ENCODE data around the gene PIM3. TPM values are rescaled to one million over a fixed set of nuclear protein-coding genes. Genes with fewer than 3 reads are reported as not detected.
A peak's percentile ranks its signal among the peaks of the same experiment; 100 is the strongest.

The PIM3 gene
- total RNA-seq, 2 experiments from 2014 or later: 224 to 230 TPM

- Histone ChIP-seq H3K36me3 (ENCODE audit: insufficient read depth, low read length) (peaks cover 16% of the 10 kb centered on the region), H3K27ac (ENCODE audit: low read depth in 1 of 2, low read length in 2 of 2) (no peak overlapping the region), H3K4me1 (ENCODE audit: insufficient read depth, low read length) (peaks cover 26% of the 10 kb centered on the region), H3K9me3 (ENCODE audit: control insufficient read depth in 1 of 2, insufficient read depth in 1 of 2, low read length in 2 of 2) (no peaks in the 10 kb centered on the region), H3K27me3 (ENCODE audit: control insufficient read depth in 1 of 2, insufficient read depth in 2 of 2, low read length in 2 of 2) (no peaks in the 10 kb centered on the region), H3K4me3 (ENCODE audit: low read length) (no peak overlapping the region)
- H3K36me3 Mint-ChIP-seq (ENCODE audit: low read depth): peaks cover 22% of the 10 kb centered on the region
- peak overlapping the region; percentile 85 for H3K27ac Mint-ChIP-seq
- peaks cover 1% of the 10 kb centered on the region for H3K4me1 Mint-ChIP-seq (ENCODE audit: low read depth)
- POLR2A ChIA-PET: interaction anchor here (2.3 to 5.9 kb wide), 2 partner anchors 18 to 22 kb away, joined by 13 to 92 read pairs; no protein-coding TSS in a partner anchor
- CTCF ChIA-PET: no interaction called here
- intact Hi-C loops (cut with DNase I, micrococcal nuclease): loop anchor here in 1 of 2 experiments (2.0 kb wide), 1 partner anchor 34 kb away; no protein-coding TSS in a partner anchor
- peak in 1 of 14 experiments; percentile 4 for DNase-seq
- H3K4me3 Mint-ChIP-seq: peak overlapping the region; percentile 87
- no peaks in the 10 kb centered on the region for H3K27me3 Mint-ChIP-seq
- TF ChIP-seq, protein P1, sequence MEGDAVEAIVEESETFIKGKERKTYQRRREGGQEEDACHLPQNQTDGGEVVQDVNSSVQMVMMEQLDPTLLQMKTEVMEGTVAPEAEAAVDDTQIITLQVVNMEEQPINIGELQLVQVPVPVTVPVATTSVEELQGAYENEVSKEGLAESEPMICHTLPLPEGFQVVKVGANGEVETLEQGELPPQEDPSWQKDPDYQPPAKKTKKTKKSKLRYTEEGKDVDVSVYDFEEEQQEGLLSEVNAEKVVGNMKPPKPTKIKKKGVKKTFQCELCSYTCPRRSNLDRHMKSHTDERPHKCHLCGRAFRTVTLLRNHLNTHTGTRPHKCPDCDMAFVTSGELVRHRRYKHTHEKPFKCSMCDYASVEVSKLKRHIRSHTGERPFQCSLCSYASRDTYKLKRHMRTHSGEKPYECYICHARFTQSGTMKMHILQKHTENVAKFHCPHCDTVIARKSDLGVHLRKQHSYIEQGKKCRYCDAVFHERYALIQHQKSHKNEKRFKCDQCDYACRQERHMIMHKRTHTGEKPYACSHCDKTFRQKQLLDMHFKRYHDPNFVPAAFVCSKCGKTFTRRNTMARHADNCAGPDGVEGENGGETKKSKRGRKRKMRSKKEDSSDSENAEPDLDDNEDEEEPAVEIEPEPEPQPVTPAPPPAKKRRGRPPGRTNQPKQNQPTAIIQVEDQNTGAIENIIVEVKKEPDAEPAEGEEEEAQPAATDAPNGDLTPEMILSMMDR (IDR thresholded peaks at IDR 0.05): no peak
- no peaks in the 10 kb centered on the region for H3K9me3 Mint-ChIP-seq
- ATAC-seq (ENCODE audit: poor library complexity): no peak
These were observed 2.1 kb upstream of the PIM3 start for GRCh38 chr22:49958366-49958921.

- H3K4me3 ChIP-seq (ENCODE audit: low read length): peak overlapping the region; percentile 58
- intact Hi-C loops (cut with DNase I, micrococcal nuclease): loop anchor here in 1 of 2 experiments (2.0 kb wide), 1 partner anchor 34 kb away; no protein-coding TSS in a partner anchor
- Mint-ChIP-seq H3K27me3 (no peaks in the 10 kb centered on the region), H3K27ac (peak overlapping the region; percentile 85), H3K36me3 (ENCODE audit: low read depth) (peaks cover 29% of the 10 kb centered on the region), H3K4me3 (peak overlapping the region; percentile 87), H3K4me1 (ENCODE audit: low read depth) (peaks cover 8% of the 10 kb centered on the region), H3K9me3 (no peaks in the 10 kb centered on the region)
- ATAC-seq (ENCODE audit: poor library complexity): no peak
- no peaks in the 10 kb centered on the region for H3K9me3 ChIP-seq (ENCODE audit: control insufficient read depth in 1 of 2, insufficient read depth in 1 of 2, low read length in 2 of 2)
- no peaks in the 10 kb centered on the region for H3K27me3 ChIP-seq (ENCODE audit: control insufficient read depth in 1 of 2, insufficient read depth in 2 of 2, low read length in 2 of 2)
- CTCF ChIA-PET: interaction anchor here (0.8 kb wide), 1 partner anchor 24 kb away, joined by 4 read pairs; no protein-coding TSS in a partner anchor
- H3K27ac ChIP-seq (ENCODE audit: low read depth in 1 of 2, low read length in 2 of 2): peak overlapping the region; percentile 62 to 72
- peaks cover 23% of the 10 kb centered on the region for H3K36me3 ChIP-seq (ENCODE audit: insufficient read depth, low read length)
- POLR2A ChIA-PET: interaction anchor here (1.1 to 5.9 kb wide), 5 partner anchors 8 to 28 kb away, joined by 4 to 92 read pairs (median 13); no protein-coding TSS in a partner anchor
- TF ChIP-seq, protein P1 (IDR thresholded peaks at IDR 0.05): no peak
- H3K4me1 ChIP-seq (ENCODE audit: insufficient read depth, low read length): peaks cover 33% of the 10 kb centered on the region
- DNase-seq: peak in 1 of 14 experiments; percentile 12
These were observed 1.4 kb upstream of the PIM3 start for GRCh38 chr22:49958931-49959781.

DNA sequence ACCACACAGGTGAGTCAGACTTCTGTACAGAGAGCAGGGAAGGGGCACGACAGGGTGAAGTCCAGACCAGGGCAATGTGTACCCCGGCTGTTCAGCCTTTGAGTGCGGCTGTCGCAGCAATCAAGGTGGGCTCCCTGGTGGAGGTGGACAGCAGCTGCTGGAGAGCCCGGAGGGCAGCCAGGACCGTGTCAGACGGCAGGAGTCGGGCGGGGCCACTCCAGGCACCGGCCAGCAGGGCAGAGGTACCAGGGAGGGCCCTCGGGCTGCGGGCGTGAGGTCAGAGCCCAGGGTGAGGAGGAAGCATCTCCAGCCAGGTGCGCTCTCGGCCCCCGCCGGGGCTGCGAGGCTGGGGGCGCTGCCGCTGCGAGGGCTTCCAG is 802 bp upstream of the PIM3 start:
- Histone ChIP-seq H3K27ac (ENCODE audit: low read depth in 1 of 2, low read length in 2 of 2) (peak overlapping the region; percentile 62 to 72), H3K27me3 (ENCODE audit: control insufficient read depth in 1 of 2, insufficient read depth in 2 of 2, low read length in 2 of 2) (no peaks in the 10 kb centered on the region), H3K4me1 (ENCODE audit: insufficient read depth, low read length) (peaks cover 39% of the 10 kb centered on the region), H3K4me3 (ENCODE audit: low read length) (peak overlapping the region; percentile 58), H3K9me3 (ENCODE audit: control insufficient read depth in 1 of 2, insufficient read depth in 1 of 2, low read length in 2 of 2) (no peaks in the 10 kb centered on the region), H3K36me3 (ENCODE audit: insufficient read depth, low read length) (peaks cover 28% of the 10 kb centered on the region)
- ChIA-PET CTCF (interaction anchor here (0.8 to 1.3 kb wide), 3 partner anchors 23 to 70 kb away, joined by 3 to 4 read pairs (median 4); no protein-coding TSS in a partner anchor), POLR2A (interaction anchor here (0.7 to 5.9 kb wide), 14 partner anchors 8 to 131 kb away, joined by 3 to 92 read pairs (median 8); partner anchors contain the start of genes ALG12 and CRELD2)
- no peak for ATAC-seq (ENCODE audit: poor library complexity)
- TF ChIP-seq, protein P1 (IDR thresholded peaks at IDR 0.05): no peak
- no peaks in the 10 kb centered on the region for H3K9me3 Mint-ChIP-seq
- peak overlapping the region; percentile 87 for H3K4me3 Mint-ChIP-seq
- H3K36me3 Mint-ChIP-seq (ENCODE audit: low read depth): peaks cover 36% of the 10 kb centered on the region
- peaks cover 12% of the 10 kb centered on the region for H3K4me1 Mint-ChIP-seq (ENCODE audit: low read depth)
- intact Hi-C loops (cut with DNase I, micrococcal nuclease): loop anchor here (1.0 to 5.0 kb wide), 5 partner anchors 23 to 106 kb away; partner anchors contain the start of genes ALG12 (in 1 of the 2), CRELD2 (in 1 of the 2) and ZBED4 (in 1 of the 2)
- peak in 2 of 14 experiments; percentile 59 to 68 for DNase-seq
- H3K27ac Mint-ChIP-seq: peak overlapping the region; percentile 85
- no peaks in the 10 kb centered on the region for H3K27me3 Mint-ChIP-seq
